ENCODE measurements around the gene IRX3.

Gene IRX3

DNA sequence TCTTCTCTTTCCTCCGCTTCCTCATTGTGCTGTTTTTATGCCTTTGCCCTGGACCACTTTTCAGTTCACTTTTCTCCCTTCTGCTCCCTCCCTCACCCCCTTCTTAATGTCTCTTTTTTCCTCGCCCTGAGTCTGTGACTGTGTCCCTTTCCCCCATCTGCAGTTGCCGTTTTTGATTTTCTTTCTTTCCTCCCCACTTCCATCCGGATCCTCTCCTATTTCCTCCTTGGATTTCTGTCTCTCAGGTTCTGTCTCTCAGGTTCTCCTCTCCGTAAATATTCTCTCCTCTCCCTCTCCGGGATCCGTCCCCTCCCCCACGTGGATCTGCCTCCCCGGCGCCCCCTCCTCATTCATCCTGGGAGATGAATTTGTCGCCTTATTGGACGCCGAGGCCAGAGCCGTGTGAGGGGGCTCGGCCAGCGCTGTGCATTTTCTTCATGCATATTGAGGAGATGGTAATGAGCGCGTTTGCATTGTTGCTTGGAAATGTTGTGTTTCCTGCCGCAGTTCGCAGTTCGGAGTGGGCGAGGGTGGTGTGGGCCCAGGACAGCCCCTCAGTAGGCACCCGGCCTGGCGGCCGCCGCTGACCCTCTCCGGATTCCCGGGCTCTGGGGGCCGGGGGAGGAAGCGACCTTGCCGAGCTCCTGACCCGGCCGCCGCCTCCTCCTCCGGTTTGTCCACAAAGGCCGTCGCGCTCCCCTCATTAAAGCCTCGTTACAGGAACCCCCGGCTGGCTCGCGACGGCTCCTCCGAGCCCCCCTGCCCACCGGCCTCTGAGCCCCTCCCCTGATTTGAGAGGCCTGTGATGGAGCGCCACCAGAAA is 4.5 kb upstream of the IRX3 start:
- DNase-seq: no peak

DNA sequence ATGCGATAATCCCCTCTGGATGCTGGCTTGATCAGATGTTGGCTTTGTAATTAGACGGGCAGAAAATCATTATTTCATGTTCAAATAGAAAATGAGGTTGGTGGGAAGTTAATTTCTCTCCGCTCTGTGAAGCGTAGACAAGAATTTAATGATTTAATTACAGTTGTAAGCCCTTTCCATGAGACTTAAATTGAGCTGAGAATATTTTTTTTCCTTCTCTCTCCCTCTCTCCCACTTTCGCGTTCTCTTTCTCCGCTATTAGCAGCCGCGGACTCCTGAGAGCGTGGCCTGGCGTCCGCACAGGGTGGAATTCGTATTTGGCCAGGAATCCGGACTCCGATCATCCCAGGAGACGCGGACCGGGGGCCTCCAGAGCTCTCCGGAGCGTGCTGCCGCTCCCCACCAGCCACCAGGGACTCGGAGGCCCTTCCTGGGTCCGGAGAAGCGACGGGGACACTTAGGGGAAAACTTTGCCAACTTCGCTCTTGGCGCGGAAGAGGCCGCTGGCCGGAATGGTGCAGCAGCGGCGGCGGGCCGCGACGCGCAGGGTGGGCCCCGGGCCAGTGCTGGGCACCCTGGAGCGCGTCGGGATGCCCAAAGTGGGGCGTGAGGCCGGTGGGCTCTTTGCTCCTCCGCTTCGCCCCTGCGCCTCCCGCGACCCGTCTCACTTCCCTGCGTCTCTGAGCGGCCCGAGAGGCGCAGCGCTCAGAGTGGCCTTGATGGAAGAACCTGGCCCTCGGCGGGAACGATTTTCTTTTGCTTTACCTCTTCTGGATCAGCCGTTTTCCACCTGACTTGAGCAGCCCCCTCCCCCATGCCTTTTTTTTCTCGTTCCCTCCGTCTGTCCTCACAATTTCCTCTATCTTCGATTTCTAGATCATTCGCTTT is 3.6 kb upstream of the IRX3 start:
- no peak for DNase-seq

DNA sequence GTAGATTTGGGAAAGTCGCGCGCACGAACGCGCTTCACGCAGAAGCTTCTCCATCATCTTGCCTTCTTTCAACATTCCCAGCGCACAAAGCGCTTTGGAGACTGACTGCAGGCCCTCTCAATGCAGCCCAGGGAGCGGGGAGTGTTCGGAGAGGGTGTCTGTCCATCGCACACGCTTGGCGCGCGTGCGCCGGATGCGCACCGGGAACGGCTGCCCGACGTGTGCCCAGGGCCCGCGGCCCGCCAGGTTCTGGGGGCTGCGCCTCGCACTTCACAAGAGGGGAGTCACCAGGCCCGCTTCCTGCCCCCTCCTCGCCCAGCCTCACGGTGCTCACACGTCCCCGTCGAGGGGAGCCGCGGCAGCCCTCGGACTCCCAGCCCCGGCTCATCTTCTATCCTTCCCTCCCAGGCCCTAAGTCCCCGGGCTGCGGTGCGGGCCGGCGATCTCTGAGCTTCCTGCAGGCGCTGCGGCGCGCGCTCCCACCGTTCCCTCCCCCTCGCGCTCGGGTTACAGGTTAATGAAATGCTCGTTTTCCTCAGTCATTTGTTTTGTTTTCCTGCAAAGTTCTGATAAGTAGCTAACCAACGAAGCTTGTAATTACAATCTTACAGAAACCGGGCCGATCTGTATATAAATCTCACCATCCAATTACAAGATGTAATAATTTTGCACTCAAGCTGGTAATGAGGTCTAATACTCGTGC is 2.8 kb upstream of the IRX3 start:
- DNase-seq: no peak

DNA sequence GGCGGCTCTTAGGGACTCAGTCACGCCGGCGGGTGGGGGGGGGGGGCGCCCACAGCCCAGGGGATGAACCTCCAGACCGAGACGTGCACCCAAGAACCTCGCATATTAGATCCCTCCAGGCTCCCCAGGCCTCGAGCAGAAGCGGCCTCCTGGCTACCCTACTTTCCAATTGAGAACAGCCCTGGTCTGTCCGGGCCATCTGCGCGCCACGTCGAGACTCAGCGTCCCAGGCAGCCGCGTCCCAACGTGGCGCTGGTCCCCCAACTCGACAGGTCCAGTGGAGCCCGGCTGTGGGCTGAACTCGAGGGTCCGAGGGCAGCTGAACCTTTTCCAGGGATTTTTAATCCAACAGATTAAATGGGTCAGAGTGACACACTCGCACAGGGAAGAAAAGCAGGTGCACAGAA is 2.3 kb upstream of the IRX3 start:
- no peak for DNase-seq

DNA sequence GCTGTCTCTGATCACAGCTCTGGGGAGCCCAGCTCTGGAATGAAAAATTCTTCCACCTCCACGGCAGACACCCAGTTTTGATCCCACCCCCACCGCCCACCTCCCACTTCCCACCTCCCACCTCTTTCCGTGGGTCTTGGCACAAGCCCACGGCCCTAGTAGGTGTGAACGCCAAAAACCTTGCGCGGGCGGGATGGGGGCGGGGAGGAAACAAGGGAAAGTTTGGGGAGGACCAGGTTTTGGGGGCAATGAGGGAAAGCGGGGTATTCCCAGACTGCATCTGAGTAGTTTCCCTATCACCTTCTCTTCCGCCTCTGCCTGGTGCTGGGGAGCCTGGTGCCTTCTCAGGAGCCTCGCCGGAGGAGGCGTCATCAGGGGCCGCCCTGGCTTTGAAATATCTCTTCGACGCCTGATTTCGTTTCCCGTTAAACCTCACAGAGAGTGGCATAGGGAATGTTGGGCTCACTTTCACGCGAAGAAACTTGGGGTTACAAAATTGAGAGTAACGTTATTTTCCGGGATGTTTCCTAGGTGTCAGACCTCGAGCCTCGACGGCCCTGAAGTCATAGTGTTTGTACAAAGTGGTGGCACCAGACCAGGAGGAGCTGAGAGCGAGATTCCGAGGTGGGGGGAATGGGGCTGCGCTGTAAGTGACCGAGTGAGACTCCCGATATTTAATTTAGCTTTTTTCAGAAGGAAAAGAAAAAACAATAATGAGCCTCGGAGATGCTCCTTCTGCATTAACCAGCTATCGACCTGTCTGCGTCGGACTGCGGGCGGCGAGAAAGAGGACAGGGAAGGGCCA is 1.6 kb upstream of the IRX3 start:
- DNase-seq: no peak

DNA sequence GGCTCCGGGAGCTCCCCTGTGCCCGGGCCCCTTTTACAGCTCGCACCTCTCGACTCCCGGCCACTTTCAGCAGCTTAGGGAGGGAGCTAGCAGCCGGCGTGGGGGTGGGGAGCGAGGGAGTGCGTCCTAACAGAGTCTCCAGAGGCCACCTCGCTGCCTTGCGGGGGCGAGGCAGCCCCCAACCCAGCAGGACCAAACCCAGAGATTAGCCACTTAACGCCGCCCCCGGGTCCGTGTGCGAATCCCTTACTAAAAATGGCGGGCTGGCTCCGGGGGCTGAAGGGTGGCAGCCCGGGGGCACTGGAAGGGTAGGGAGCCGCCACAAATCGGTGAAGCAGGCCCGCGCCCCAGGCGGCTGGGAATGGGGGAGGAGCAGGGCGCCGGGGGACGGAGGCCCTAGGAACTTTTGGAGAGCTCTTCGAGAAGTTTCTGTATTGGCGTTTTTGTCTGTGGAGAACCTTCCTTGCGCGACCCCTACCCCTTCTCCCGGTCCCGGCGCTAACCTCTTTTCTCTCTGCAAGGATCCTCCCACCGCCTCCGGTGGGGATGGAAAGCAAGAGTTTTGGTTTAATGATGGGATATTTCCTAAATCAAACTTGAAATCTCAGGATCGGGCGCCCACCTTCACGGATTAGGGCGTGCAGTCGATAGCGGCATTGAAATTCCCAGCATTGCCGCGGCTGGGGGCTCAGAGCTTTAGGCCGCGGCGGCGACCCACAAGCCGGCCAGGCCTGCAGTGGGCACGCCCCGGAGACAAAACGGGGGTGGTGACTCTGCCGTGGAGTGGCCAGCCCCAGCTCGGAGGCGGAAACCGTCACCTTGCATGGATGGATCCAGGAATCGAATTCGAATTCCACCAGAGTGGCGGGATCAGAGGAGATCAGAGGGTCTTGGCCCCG is 793 bp upstream of the IRX3 start:
- DNase-seq: no peak

DNA sequence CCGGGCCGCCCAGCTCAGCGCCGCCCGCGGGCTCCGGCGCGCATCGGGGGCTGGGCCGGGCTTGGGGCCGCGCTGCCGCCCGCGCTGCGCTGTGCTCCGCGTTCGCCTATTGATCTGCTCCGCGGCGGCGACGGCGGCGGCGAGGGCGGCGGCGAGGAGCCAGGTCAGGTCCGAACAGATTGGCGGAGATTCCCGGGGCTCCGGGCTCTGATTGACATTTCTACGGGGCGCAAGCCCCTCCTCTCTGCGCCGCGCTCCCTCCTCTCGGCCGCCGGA is 559 bp downstream of the IRX3 start:
- DNase-seq: no peak

DNA sequence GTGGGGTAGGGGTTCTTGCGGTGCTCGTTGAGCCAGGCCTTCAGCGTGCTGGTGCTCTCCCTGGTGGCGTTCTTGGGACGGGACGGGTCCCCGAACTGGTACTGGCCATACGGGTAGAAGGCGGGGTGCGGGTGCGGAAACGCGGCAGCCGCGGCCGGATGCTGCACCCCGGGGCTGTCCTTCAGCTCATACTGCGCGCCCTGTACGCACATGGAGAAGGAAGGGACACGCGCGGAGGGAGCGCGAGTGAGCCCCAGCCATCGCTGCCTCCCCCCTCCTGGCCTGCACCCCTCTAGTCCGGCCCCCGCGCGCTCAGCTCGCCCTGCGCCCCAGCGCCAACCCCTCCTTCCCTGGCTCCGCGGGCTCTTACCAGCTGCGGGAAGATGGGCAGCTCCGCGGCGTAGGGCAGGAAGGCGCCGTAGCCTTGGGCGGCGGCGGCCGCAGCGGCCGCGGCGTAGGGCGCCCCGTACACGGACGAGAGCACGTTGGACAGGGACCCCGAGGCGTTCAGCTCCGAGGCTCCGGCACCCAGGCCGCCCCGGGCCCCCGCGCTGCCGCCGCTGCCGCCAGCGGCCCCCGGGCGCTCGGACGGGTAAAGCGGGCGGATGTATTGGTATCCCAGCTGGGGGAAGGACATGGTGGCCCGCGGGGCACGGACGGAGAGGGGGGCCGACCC is 1.0 kb downstream of the IRX3 start:
- DNase-seq: no peak

DNA sequence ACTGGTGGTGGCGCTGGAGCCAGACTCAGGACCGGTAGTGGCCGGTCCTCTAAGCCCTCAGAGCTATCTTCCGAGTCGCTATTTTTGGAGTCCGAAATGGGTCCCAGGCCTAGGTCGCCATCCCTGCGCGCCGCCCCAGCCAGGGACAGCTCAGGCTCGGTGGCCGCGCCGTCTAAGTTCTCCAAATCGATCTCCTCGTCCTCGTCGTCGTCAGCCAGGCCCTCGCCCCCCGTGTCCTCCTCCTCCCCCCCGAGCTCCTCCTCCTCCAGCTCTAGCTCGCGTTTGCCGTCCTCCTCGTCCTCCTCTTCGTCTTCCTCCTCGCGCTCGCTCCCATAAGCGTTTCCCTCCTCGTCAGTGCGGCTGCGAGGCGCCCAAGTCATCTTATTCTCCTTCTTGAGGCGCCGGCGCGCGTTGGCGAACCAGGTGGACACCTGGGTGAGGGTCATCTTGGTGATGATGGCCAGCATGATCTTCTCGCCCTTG is 1.6 kb downstream of the IRX3 start:
- no peak for DNase-seq

DNA sequence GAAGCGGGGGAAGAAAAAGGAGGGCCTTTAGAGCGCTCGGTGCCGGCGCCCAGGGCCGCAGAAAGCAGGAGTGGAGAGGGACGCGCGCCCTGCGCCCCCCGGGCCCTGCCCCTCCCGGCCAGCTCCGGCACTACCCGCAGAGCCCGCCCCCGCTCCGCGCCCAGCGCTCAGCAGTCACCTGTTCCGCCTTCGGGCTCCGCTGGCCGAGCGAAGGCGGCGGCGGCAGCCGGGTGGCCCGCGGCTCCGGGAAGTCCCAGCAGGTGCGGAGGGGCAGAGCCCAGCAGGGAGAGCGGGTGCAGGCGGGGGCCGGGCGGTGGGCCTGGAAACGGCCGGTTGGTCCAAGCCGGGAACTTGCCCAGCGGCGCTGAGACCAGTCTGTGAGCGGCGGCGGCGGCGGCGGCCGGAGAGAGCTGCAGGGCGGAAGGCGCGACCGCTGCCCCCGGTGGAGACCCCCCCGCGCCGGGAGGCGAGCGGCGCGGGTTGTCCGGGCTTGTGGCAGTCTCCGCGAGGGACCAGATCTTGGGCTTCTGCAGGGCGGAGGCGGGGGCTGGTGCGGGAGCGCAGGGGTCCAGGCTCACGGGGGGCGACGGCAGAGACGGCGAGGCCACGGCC is 2.2 kb downstream of the IRX3 start:
- no peak for DNase-seq

DNA sequence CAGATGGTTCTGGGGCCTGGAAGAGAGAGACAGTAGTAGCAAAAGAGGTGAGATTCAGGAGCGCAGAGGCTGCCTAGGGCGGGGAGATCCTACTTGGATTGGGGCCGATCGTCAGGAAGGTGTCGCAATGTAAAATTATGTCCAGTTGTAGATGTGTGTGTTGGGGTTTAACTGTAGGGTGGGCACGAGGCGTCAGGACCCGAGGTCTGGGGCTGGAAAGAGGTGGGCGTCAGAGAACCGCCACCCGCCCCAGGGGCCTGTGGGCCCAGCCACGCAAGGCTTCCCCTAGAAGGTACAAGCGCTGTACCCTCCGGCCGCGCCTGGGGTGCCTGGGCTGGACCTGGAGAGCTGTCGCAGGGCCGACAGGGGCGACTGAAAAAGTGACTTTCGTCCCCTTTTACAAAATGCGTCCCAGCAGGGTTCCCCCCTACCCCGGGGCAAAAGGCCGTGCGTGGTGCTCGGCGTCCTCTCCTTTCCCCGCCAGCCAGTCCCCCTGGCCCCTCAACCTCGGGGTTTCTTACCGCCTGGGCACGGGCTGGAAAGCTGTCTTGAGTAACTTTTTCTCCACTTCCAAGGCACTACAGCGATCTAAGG is 2.8 kb downstream of the IRX3 start:
- DNase-seq: no peak

DNA sequence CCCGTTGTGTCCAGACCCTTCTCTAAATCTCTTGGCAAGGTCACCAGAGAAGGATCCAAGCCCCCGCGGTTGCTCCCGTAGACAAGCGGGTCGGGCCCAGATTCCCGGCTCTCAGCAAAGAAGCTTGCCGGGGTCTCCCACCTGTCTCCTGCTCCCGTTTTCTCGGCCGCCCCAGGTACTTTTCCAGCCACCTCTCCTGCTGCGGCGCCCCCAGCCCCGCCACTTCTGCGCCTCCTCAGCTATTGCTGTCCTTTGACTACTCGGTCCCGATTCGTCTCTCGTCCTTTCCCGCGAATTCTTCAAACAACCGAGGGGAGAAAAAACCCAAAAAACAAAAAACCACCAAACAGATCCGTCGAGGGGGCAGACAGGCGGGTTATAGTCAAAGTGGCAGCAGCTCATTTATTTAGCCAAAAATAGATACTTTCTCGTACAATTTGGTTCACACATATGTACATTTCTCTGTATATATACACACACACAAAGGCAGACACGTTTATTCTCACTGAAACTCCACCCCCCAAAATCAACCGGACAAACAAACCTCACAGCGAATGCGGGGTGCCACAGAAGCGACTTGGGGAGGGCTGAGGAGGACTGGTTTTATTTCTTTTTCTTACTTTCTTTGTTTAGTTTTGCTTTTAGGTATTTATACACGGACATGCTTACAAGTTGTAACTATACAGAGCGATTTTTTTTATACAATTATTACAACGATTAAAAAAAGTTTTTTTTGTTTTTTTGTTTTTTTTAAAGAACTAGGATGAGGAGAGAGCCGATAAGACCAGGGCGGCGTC is 3.5 kb downstream of the IRX3 start:
- DNase-seq: no peak

DNA sequence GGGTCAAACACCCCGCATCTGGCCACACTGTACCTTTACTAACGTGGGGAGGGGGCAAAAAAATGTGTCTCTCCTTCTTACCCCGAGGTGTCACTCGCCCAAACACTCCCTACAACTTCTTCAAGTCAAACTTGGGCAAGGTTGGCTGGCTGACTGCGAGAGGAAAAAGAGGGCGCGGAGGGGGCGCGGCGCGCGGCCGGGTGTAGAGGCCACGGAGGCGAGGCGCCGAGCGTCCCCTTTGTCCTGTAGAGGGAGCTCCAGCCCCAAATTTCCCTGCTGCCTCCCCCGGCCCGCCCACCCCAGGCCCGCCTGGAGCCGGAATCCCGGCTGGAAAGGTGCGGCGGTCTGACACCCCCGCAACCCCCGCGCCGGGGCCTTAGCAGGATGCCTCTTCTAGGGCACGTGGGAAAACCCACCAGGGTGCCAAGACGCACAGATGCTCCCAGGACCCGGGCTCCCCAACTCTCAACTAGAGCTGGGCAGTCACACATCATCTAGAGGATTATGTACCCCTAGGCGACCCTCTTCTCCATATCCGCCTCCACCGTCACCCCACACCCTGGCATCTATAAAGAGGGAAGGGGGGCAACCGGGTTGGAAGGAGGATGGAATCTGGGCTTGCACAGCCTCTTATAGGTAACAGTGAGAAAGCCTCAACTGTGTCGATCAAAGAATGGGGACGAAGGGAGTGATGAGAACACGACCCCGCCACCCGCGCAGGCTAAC is 4.2 kb downstream of the IRX3 start:
- no peak for DNase-seq

DNA sequence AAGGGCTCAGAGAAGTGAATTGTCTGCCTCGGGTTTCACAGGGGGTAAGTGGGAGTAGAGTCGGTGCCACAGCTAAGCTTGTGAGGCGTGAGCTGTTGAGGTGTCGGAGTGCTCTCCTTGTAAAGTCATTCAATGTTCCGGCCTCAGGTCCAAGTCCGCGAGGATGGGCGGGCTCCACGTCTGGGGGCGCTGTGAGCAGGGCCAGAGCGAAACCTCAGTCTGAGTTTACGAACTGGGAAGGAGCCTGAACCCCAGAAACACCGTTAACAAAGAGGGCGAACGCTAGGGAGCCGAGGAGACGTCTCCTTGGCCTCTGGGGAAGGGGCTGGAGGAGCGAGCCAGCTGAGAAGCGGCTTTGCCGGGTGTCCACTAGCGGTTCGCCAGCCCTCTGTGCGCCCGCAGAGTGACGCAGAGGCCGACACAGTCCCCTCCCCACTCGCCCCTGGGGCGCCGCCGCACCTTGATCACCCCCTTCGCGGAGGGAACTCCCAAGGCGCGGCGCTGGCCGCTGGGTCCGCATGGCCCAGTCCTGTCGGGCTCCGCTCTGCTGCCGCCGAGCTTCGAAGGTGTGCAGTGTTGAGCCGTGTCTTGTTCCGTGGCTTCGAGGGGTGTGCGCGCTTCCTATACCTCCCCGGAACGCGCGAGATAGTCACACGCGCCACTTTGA is 4.9 kb downstream of the IRX3 start:
- DNase-seq: no peak

DNA sequence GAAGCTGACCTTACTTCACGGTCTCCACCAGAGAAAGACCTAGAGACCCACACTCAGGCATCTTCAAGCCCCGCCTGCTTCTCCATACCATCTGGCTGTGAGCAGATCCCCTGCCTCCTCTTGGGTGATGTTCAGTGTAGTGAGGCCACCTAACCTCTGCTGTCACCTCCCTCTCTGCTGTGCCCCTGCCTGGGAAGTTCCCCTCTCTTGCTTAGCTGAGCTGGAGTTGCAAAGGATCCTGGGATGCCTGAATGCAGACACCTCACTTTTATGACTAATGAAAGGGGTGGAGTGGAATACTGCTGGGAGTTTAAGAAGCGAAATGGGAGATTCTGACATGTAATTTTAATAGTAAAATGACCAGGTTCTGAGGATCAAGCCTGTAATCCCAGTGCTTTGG is 5.8 kb downstream of the IRX3 start:
- DNase-seq: no peak

DNA sequence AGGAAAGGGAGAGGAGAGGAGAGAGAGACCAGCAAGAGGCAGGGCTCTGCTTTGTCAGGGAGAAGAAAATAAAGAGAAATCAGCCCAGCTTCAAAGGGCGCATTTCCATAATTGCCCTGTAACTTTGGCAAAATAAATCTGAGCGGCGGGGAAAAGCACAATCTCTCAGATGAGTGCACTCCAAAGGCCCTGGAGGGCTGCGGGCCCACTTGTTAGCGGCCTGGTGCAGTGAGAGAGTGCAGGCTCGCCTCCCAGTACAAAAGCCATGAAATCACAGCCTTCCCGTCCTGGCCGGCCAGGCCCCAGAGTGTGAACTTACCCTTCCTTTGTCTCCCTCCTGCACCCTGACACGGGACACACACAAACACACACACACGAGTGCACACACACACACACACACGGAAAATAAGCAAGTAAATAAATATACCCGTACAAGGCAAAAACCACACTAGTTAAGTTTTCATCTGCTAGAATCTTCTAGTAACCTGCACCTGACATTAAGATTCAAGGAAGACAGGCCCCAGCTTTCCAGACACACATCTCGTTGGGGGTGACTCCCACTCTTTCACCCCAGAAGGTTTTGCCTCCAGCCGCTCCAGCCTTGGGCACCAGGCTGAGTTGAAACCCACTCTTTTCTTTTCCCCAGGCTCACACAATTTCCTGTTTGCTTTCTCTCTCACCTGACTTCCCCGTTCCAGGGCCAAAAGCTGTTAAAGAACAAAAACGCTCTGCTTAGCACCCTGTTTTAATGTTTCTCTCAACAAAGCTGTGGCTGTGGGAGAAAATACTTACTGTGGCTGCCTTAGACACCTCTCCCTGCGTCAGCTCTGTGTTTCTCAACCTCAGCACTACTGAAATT is 8.5 kb downstream of the IRX3 start:
- no peak for DNase-seq

DNA sequence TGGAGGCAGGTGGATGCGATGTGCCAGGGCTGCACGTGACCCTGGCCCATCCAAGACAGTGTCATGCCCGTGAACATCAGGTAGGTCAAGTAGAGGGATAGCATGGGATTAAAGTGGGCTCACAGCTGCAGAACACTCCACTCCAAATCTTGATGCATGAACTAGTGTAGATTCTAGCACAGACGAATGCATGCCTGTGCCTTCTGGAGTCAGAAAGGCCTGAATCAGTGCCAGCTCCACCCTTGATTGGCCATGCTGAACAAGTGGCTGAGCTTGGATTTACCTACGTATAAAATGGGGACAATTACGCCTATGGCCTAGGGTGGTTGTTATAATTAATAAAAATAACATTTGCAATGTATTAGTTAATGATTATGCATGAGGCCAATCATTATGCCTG is 10.6 kb downstream of the IRX3 start:
- no peak for DNase-seq

Measured in activated CD4-positive, alpha-beta T cell treated with anti-CD3 and anti-CD28 coated beads for 4 hours (primary cell).